Pancreas (tissue), 10 donors: Measurements from ENCODE around the gene PADI4. TPM values are rescaled to one million over a fixed set of nuclear protein-coding genes. Genes with fewer than 3 reads are reported as not detected.

Experiments
- ATAC-seq, 4 donors: fragments of 200-7000 bp; cut with Tn5 transposase; one replicate each; pipeline versions ENCODE4 v1.8.0 to v1.9.1; 2020; ENCODE audit warnings: mild to moderate bottlenecking in 4 of 4, moderate library complexity in 4 of 4
- DNase-seq, 6 donors: peaks; one replicate each; pipeline ENCODE4 v3.0.0-alpha.2; 2020
- FAIRE-seq: peaks from 2 replicates; lab custom pipeline; 2012; peaks lifted over from hg19 to GRCh38; lab: Jason Lieb, UNC
- H3K27ac ChIP-seq, 4 donors: fragments of 200-600 bp; sonication (generic); 1 replicate in 3 of 4; 2 replicates in 1 of 4; pipeline versions ENCODE4 v1.5.0 to v1.8.0; 2020
- H3K27me3 ChIP-seq, 4 donors: fragments of 200-600 bp; one replicate each; pipeline ENCODE4 v1.8.0; 2021
- H3K36me3 ChIP-seq, 3 donors: fragments of 200-600 bp; sonication (generic) in 1 of 3; one replicate each; pipeline versions ENCODE4 v1.5.0 to v1.8.0; 2020 to 2021
- H3K4me1 ChIP-seq, 3 donors: fragments of 200-600 bp; one replicate each; pipeline ENCODE4 v1.8.0; 2021
- H3K4me3 ChIP-seq, 4 donors: fragments of 200-600 bp; sonication (generic) in 2 of 4; one replicate each; pipeline versions ENCODE4 v1.5.0 to v1.8.0; 2020 to 2021
- H3K9me3 ChIP-seq, 4 donors: fragments of 200-600 bp; one replicate each; pipeline ENCODE4 v1.8.0; 2021
- CTCF ChIP-seq, 4 donors: fragments of 200-600 bp; sonication (generic) in 3 of 4; IDR thresholded peaks; one replicate each; pipeline versions ENCODE4 v1.5.0 to v1.8.0; 2021; ENCODE audit warnings: antibody characterized with exemption in 4 of 4
- WGBS, 2 donors: extraction: QIAGEN DNeasy Blood & Tissue Kit; methylation state at CpG; one replicate each; pipeline ENCODE4 v1.1.7; 2013; 5-methylcytosine and 5-hydroxymethylcytosine counted together
- intact Hi-C, 3 donors: fragments of 100-400 bp; cut with DNase I; formaldehyde crosslinking; loops; one replicate each; pipeline versions ENCODE4 v1.11.1 to v1.14.2; 2022
- polyA plus RNA-seq, 2 donors: library from polyadenylated mRNA; stranded (reverse); fragments of 200-250 nt; gene quantifications; one replicate each; pipeline ENCODE4 v1.2.3, GENCODE V29; 2013
- total RNA-seq, 6 donors: library from RNA; stranded (reverse); fragmentation: NEBNext Ultra II Directional in 4 of 6; extraction: Animal tissue kit (Norgen Biotek cat#: 25700) in 4 of 6; gene quantifications; one replicate each; pipeline versions ENCODE4 v1.2.1 to v1.2.4, GENCODE V29; 2021 to 2023
- donor health status: healthy with polysubstance abuse.
- donor health status: DM: no; HTN: no; CAD: no; lungs with moderate emphysema.
- donor health status: DM: no; HTN: no; CAD: no.
- donor health status: control.
- donor health status: control.
- donor health status: Bipolar disorder and iron deficiency.
- donor health status: DM: yes; HTN: yes; CAD: no.
- donor health status: DM: no; HTN: no; CAD: no.
- donor health status: DM: no; HTN: no; CAD: no.
- donor health status: DM: yes; HTN: yes; CAD: no.

PADI4 gene
- total and polyA plus RNA-seq, 8 donors, result 0.06 to 0.83 (median 0.43) TPM; not detected in 4

- H3K9me3 ChIP-seq, result no peaks in the 10 kb centered on the region
- FAIRE-seq, result no peak
- no peak for DNase-seq
- intact Hi-C loops, result no loop called here
- no peak for TF ChIP-seq CTCF (IDR thresholded peaks at IDR 0.05)
- H3K4me3 ChIP-seq, result no peak overlapping the region
- no peak for ATAC-seq
- H3K27me3 ChIP-seq, result no peaks in the 10 kb centered on the region
- 55% methylated on average over 6 of the region's 6 CpGs for WGBS, 2 donors
- no peak overlapping the region for H3K27ac ChIP-seq
- no peaks in the 10 kb centered on the region for H3K36me3 ChIP-seq
- H3K4me1 ChIP-seq, result no peaks in the 10 kb centered on the region
These were observed 3.2 kb upstream of the PADI4 start for GRCh38 chr1:17304826-17305175.

GRCh38 chr1:17305576-17306095 is 2.4 kb upstream of the PADI4 start:
- no peaks in the 10 kb centered on the region for H3K9me3 ChIP-seq
- no peak for TF ChIP-seq CTCF (IDR thresholded peaks at IDR 0.05)
- WGBS, 2 donors, result 70 to 73% methylated on average over 13 to 14 of the region's 14 CpGs
- no peak overlapping the region for H3K27ac ChIP-seq
- no peaks in the 10 kb centered on the region for H3K4me1 ChIP-seq
- no peak for ATAC-seq
- no peaks in the 10 kb centered on the region for H3K36me3 ChIP-seq
- no peaks in the 10 kb centered on the region for H3K27me3 ChIP-seq
- intact Hi-C loops, result no loop called here
- FAIRE-seq, result no peak
- no peak overlapping the region for H3K4me3 ChIP-seq
- no peak for DNase-seq

GRCh38 chr1:17306407-17306806 is 1.6 kb upstream of the PADI4 start:
- Histone ChIP-seq H3K27ac (no peak overlapping the region), H3K36me3 (no peaks in the 10 kb centered on the region), H3K27me3 (no peaks in the 10 kb centered on the region), H3K4me1 (no peaks in the 10 kb centered on the region), H3K4me3 (no peak overlapping the region), H3K9me3 (no peaks in the 10 kb centered on the region)
- DNase-seq (no peak), ATAC-seq (no peak), FAIRE-seq (no peak)
- 68 to 72% methylated on average over 6 of the region's 6 CpGs for WGBS, 2 donors
- no peak for TF ChIP-seq CTCF (IDR thresholded peaks at IDR 0.05)
- intact Hi-C loops, result no loop called here

GRCh38 chr1:17306921-17307320 is 1.1 kb upstream of the PADI4 start:
- WGBS, 2 donors, result 28 to 30% methylated on average over 6 of the region's 6 CpGs
- Histone ChIP-seq H3K4me1 (no peaks in the 10 kb centered on the region), H3K9me3 (no peaks in the 10 kb centered on the region), H3K27me3 (no peaks in the 10 kb centered on the region), H3K36me3 (no peaks in the 10 kb centered on the region), H3K27ac (no peak overlapping the region), H3K4me3 (no peak overlapping the region)
- ATAC-seq (no peak), DNase-seq (no peak), FAIRE-seq (no peak)
- no peak for TF ChIP-seq CTCF (IDR thresholded peaks at IDR 0.05)
- intact Hi-C loops, result no loop called here

GRCh38 chr1:17307329-17307728 is 668 bp upstream of the PADI4 start:
- Histone ChIP-seq H3K36me3 (no peaks in the 10 kb centered on the region), H3K27ac (no peak overlapping the region), H3K4me1 (no peaks in the 10 kb centered on the region), H3K27me3 (no peaks in the 10 kb centered on the region), H3K4me3 (no peak overlapping the region), H3K9me3 (no peaks in the 10 kb centered on the region)
- TF ChIP-seq CTCF (IDR thresholded peaks at IDR 0.05), result no peak
- ATAC-seq (no peak), DNase-seq (no peak), FAIRE-seq (no peak)
- 70 to 72% methylated on average over 6 of the region's 6 CpGs for WGBS, 2 donors
- intact Hi-C loops, result no loop called here
